ENCODE measurements around the gene CDK10.

DNA sequence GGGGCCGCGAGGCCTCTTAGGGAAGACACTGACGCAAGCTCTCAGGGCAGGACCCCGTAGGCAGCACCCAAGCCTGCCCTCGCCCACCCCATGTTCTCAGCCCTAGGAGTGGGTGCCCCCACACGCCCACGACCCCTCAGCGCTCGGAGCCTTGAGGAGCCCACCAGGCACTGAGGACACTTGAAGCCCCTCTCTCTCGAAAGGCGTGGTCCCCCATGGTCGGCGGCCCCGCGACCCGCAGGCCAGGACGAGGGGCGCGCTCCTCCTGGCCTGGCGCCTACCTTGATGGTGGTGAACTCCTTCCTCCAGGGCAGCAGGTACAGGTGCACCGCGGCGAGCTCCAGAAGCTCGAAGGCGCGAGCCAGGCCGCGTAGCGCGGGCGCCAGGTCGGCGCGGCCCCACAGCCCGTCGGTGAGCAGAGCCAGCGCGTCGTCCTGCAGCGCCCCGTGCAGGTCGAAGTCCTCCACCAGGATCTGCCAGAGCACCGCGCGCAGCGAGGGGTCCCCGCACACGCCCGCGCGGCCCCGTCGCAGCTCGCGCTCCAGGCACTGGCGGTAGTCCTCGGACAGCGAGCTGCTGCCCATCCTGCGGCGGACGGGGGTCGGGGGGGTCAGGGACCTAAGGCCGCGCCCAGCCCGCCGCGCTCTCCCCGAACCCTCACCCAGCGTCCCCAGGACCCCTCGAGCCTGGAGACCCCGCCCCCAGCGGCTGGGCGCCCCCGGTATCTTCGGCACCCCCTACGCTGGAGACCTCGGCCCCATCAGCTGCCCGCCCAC, 14.3 kb downstream of the CDK10 start:
- TF ChIP-seq, protein P1, sequence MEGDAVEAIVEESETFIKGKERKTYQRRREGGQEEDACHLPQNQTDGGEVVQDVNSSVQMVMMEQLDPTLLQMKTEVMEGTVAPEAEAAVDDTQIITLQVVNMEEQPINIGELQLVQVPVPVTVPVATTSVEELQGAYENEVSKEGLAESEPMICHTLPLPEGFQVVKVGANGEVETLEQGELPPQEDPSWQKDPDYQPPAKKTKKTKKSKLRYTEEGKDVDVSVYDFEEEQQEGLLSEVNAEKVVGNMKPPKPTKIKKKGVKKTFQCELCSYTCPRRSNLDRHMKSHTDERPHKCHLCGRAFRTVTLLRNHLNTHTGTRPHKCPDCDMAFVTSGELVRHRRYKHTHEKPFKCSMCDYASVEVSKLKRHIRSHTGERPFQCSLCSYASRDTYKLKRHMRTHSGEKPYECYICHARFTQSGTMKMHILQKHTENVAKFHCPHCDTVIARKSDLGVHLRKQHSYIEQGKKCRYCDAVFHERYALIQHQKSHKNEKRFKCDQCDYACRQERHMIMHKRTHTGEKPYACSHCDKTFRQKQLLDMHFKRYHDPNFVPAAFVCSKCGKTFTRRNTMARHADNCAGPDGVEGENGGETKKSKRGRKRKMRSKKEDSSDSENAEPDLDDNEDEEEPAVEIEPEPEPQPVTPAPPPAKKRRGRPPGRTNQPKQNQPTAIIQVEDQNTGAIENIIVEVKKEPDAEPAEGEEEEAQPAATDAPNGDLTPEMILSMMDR (conservative IDR thresholded peaks at IDR 0.05; ENCODE audit: low read depth, low read length), result peak; percentile 41
- no peak for TF ChIP-seq EZH2 (IDR thresholded peaks at IDR 0.05; ENCODE audit: borderline replicate concordance, low read depth, low read length, poor library complexity, severe bottlenecking)

Data from A673 (cell line).